ENCODE measurements around the gene RAP1A.

- TF ChIP-seq, protein P1, sequence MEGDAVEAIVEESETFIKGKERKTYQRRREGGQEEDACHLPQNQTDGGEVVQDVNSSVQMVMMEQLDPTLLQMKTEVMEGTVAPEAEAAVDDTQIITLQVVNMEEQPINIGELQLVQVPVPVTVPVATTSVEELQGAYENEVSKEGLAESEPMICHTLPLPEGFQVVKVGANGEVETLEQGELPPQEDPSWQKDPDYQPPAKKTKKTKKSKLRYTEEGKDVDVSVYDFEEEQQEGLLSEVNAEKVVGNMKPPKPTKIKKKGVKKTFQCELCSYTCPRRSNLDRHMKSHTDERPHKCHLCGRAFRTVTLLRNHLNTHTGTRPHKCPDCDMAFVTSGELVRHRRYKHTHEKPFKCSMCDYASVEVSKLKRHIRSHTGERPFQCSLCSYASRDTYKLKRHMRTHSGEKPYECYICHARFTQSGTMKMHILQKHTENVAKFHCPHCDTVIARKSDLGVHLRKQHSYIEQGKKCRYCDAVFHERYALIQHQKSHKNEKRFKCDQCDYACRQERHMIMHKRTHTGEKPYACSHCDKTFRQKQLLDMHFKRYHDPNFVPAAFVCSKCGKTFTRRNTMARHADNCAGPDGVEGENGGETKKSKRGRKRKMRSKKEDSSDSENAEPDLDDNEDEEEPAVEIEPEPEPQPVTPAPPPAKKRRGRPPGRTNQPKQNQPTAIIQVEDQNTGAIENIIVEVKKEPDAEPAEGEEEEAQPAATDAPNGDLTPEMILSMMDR (IDR thresholded peaks at IDR 0.05) = no peak
- no peak for TF ChIP-seq POLR2A (IDR thresholded peaks at IDR 0.05)
Measured at GRCh38 chr1:111600886-111601386, 18.7 kb upstream of the RAP1A start.

All from prostate gland (tissue), 2 donors.